ENCODE measurements around the gene SLC25A33. TPM values are rescaled to one million over a fixed set of nuclear protein-coding genes. Genes with fewer than 3 reads are reported as not detected.

The SLC25A33 gene, protein sequence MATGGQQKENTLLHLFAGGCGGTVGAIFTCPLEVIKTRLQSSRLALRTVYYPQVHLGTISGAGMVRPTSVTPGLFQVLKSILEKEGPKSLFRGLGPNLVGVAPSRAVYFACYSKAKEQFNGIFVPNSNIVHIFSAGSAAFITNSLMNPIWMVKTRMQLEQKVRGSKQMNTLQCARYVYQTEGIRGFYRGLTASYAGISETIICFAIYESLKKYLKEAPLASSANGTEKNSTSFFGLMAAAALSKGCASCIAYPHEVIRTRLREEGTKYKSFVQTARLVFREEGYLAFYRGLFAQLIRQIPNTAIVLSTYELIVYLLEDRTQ
- polyA plus RNA-seq (2011; rRNA removed), result 3.9 and 4.9 TPM in 2 replicates
- polyA plus RNA-seq (2012; cell fraction: cytosol; rRNA removed), result 2.9 and 3.7 TPM in 2 replicates
- 1.6 and 2.0 TPM in 2 replicates for polyA plus RNA-seq (2012; cell fraction: nucleus; rRNA removed)
- polyA plus RNA-seq (2017; fragmentation: RNase III; extraction: RNeasy Plus Mini Kit Qiagen cat#74134 plus additional on column Dnase treatment), result 3.1 to 3.2 TPM (median 3.2 TPM) in 3 replicates
- polyA minus RNA-seq (2011; rRNA and poly(A)+ RNA removed), result 2.3 and 2.4 TPM in 2 replicates

DNA sequence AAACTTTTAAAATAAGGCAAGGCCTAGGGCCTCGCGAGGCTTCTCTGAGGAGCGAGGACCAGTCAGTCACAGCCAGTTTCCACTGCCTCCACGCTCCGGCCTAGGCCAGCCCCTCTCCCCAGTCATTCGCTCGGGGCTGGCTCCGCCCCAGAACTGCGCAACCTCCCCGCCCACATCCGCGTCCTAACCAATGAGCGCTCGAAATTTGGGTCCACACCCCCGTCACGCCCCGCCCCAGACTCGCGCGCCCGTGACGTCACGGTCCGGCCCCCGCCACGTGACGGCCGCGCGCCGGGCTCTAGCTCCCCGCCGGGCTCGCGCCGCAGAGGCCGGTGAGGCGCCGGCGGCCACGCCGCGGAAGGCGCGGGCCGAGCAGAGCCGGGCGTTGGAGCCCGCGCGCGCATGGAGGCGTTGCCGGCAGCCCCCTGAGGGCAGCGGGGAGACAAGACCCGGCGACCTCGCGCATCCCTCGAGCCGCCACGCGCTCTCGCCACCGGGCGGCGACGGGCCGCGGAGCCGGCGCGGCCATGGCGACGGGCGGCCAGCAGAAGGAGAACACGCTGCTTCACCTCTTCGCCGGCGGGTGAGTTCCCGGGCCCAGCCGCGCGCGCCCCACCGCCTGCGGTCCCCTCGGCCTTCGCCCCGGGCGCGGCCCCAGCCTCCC lies at the start of gene SLC25A33:
TSS of gene SLC25A33 (plus strand) at position 301 of the 664 bp plus-strand sequence. CDS start at position 528, 227 bp downstream.
- DNase-seq (ENCODE audit: low read depth in 1 of 2, low spot score in 1 of 2), result peak; percentile 86 to 95
- peak within 1 kb of the TSS; percentile 93 for H3K4me3 ChIP-seq
- 0% methylated on average over 7 of the region's 92 CpGs for WGBS (ENCODE audit: missing lambda C conversion rate)
- ChIA-PET POLR2A (interaction anchor here (0.6 to 1.5 kb wide), 4 partner anchors 10 to 25 kb away, joined by 3 to 4 read pairs (median 4); no protein-coding TSS in a partner anchor), CTCF (interaction anchor here (0.6 to 1.6 kb wide), 3 partner anchors 33 to 478 kb away, joined by 3 read pairs; no protein-coding TSS in a partner anchor)
- no peak for FAIRE-seq
- no peaks in the 10 kb centered on the region for H3K9me3 ChIP-seq
- H3K27ac ChIP-seq, result peak within 1 kb of the TSS; percentile 74 to 89
- peaks cover 10% of the 10 kb centered on the region; the same call in 2 of the 3 replicates for H3K4me1 ChIP-seq
- ATAC-seq, result peak; percentile 95 to 98
- H3K4me2 ChIP-seq, result peak within 1 kb of the TSS; percentile 93
- TF ChIP-seq, protein P1, sequence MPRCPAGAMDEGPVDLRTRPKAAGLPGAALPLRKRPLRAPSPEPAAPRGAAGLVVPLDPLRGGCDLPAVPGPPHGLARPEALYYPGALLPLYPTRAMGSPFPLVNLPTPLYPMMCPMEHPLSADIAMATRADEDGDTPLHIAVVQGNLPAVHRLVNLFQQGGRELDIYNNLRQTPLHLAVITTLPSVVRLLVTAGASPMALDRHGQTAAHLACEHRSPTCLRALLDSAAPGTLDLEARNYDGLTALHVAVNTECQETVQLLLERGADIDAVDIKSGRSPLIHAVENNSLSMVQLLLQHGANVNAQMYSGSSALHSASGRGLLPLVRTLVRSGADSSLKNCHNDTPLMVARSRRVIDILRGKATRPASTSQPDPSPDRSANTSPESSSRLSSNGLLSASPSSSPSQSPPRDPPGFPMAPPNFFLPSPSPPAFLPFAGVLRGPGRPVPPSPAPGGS (IDR thresholded peaks at IDR 0.05), result peak; percentile 50; the same call in 1 of the 3 replicates
- no peak for TF ChIP-seq NPAS2 (CRISPR knock-in tag; IDR thresholded peaks at IDR 0.05; ENCODE audit: borderline replicate concordance)
- peak in 1 of 2 experiments; percentile 66; a peak in 1 of 4 replicates for TF ChIP-seq CEBPB (IDR thresholded peaks at IDR 0.05)
- TF ChIP-seq RCOR1 (IDR thresholded peaks at IDR 0.05; ENCODE audit: low read depth, low read length), result no peak
- TF ChIP-seq POLR2AphosphoS2 (conservative IDR thresholded peaks at IDR 0.05; ENCODE audit: low read length), result no peak
- TF ChIP-seq ZNF302 (CRISPR knock-in tag; IDR thresholded peaks at IDR 0.05), result no peak
- no peak for TF ChIP-seq KDM5A (IDR thresholded peaks at IDR 0.05)
- no peak for TF ChIP-seq MAFK (IDR thresholded peaks at IDR 0.05; ENCODE audit: partially characterized antibody)
- TF ChIP-seq EP300 (IDR thresholded peaks at IDR 0.05), result no peak
- TF ChIP-seq ZC3H11A (IDR thresholded peaks at IDR 0.05), result no peak
- no peak for TF ChIP-seq SREBF2 (IDR thresholded peaks at IDR 0.05)
- no peak for TF ChIP-seq ESRRA (IDR thresholded peaks at IDR 0.05; ENCODE audit: borderline replicate concordance, low read length)
- TF ChIP-seq RAD21 (conservative IDR thresholded peaks at IDR 0.05 in 1 of 2, IDR thresholded peaks at IDR 0.05 in 1 of 2), result no peak
- no peak for TF ChIP-seq TFCP2L1 (CRISPR knock-in tag; IDR thresholded peaks at IDR 0.05)
- TF ChIP-seq, protein P2, sequence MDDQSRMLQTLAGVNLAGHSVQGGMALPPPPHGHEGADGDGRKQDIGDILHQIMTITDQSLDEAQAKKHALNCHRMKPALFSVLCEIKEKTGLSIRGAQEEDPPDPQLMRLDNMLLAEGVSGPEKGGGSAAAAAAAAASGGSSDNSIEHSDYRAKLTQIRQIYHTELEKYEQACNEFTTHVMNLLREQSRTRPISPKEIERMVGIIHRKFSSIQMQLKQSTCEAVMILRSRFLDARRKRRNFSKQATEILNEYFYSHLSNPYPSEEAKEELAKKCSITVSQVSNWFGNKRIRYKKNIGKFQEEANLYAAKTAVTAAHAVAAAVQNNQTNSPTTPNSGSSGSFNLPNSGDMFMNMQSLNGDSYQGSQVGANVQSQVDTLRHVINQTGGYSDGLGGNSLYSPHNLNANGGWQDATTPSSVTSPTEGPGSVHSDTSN (IDR thresholded peaks at IDR 0.05), result no peak
- no peak for TF ChIP-seq FOSB (CRISPR knock-in tag; IDR thresholded peaks at IDR 0.05)
- TF ChIP-seq JUNB (IDR thresholded peaks at IDR 0.05), result no peak
- no peak for TF ChIP-seq RARB (CRISPR knock-in tag; IDR thresholded peaks at IDR 0.05)
- TF ChIP-seq RNF2 (IDR thresholded peaks at IDR 0.05; ENCODE audit: borderline replicate concordance, low read depth), result no peak
- peak; percentile 81 for TF ChIP-seq CHD2 (IDR thresholded peaks at IDR 0.05; ENCODE audit: low read length, partially characterized antibody)
- TF ChIP-seq, protein P3, sequence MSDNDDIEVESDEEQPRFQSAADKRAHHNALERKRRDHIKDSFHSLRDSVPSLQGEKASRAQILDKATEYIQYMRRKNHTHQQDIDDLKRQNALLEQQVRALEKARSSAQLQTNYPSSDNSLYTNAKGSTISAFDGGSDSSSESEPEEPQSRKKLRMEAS (IDR thresholded peaks at IDR 0.05), result peak; percentile 80
- TF ChIP-seq ZSCAN20 (CRISPR knock-in tag; IDR thresholded peaks at IDR 0.05), result no peak
- TF ChIP-seq, protein P4, sequence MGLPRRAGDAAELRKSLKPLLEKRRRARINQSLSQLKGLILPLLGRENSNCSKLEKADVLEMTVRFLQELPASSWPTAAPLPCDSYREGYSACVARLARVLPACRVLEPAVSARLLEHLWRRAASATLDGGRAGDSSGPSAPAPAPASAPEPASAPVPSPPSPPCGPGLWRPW (IDR thresholded peaks at IDR 0.05), result no peak
- TF ChIP-seq CBX2 (IDR thresholded peaks at IDR 0.05; ENCODE audit: borderline replicate concordance, low read depth), result no peak
- no peak for TF ChIP-seq HOXA7 (CRISPR knock-in tag; IDR thresholded peaks at IDR 0.05)
- TF ChIP-seq POLR2A (IDR thresholded peaks at IDR 0.05; ENCODE audit: low read length), result peak; percentile 78
- TF ChIP-seq NFE2L2 (conservative IDR thresholded peaks at IDR 0.05; ENCODE audit: low read length), result no peak
- TF ChIP-seq ZFP36 (IDR thresholded peaks at IDR 0.05; ENCODE audit: borderline replicate concordance, partially characterized antibody), result no peak
- TF ChIP-seq NR3C1 (IDR thresholded peaks at IDR 0.05), result no peak
- TF ChIP-seq CBX8 (IDR thresholded peaks at IDR 0.05), result no peak
- TF ChIP-seq RFX5 (IDR thresholded peaks at IDR 0.05), result peak; percentile 68
- peak in 1 of 2 experiments; percentile 63; a peak in 2 of 5 replicates for TF ChIP-seq JUN (IDR thresholded peaks at IDR 0.05)
- peak; percentile 57; the same call in 1 of the 2 replicates for TF ChIP-seq BHLHE40 (IDR thresholded peaks at IDR 0.05; ENCODE audit: low read depth, low read length)
- no peak for TF ChIP-seq HDAC2 (IDR thresholded peaks at IDR 0.05)
- no peak for TF ChIP-seq EHMT2 (IDR thresholded peaks at IDR 0.05; ENCODE audit: low read depth)
- TF ChIP-seq, protein P5, sequence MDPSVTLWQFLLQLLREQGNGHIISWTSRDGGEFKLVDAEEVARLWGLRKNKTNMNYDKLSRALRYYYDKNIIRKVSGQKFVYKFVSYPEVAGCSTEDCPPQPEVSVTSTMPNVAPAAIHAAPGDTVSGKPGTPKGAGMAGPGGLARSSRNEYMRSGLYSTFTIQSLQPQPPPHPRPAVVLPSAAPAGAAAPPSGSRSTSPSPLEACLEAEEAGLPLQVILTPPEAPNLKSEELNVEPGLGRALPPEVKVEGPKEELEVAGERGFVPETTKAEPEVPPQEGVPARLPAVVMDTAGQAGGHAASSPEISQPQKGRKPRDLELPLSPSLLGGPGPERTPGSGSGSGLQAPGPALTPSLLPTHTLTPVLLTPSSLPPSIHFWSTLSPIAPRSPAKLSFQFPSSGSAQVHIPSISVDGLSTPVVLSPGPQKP (IDR thresholded peaks at IDR 0.05; ENCODE audit: low read depth, low read length), result no peak
- TF ChIP-seq, protein P6, sequence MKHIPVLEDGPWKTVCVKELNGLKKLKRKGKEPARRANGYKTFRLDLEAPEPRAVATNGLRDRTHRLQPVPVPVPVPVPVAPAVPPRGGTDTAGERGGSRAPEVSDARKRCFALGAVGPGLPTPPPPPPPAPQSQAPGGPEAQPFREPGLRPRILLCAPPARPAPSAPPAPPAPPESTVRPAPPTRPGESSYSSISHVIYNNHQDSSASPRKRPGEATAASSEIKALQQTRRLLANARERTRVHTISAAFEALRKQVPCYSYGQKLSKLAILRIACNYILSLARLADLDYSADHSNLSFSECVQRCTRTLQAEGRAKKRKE (CRISPR knock-in tag; IDR thresholded peaks at IDR 0.05; ENCODE audit: low read depth), result no peak
- no peak for TF ChIP-seq GATA3 (IDR thresholded peaks at IDR 0.05; ENCODE audit: borderline replicate concordance)

Measured in A549 (cell line).